ENCODE results near the gene FETUB.

The FETUB gene

DNA sequence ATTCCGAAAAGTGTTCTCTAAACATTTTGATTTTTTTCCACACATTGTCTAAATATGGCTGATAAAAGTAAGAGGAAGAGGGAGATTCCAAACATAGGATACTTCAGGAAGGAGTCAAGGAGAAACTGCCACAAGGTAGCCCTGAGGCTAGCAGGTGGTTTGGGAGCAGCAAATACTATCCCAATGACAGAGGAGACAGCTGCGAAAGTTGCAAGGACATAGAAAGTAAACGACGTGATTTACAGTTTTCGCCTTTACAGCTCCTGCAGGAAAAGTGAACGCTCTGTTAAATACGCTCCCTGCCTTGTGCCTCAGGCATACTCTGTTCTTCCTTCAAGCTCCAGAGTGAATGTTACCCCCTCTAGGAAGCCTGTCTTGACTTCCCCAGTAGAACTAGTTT, 3.7 kb upstream of the FETUB start:
- no peak for DNase-seq (ENCODE audit: low read depth)

DNA sequence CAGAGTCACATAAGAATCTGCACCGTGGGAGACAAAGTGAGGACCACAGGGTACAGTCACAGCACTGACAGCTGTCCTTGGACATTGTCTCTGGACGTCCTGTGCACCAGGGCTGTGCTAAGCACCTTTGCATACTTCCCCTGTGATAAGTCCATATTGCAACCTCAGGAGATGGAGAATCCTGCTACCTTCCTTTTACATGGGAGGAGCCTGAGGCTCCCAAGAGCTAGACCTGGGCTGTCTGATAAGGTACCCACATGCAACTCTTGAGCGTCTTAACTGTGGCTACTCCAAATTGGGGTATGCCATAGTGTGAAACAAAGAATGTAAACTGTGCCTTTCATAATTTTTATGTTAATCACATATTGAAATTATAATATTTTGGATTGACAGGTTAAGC, 2.5 kb upstream of the FETUB start:
- DNase-seq (ENCODE audit: low read depth) = no peak

DNA sequence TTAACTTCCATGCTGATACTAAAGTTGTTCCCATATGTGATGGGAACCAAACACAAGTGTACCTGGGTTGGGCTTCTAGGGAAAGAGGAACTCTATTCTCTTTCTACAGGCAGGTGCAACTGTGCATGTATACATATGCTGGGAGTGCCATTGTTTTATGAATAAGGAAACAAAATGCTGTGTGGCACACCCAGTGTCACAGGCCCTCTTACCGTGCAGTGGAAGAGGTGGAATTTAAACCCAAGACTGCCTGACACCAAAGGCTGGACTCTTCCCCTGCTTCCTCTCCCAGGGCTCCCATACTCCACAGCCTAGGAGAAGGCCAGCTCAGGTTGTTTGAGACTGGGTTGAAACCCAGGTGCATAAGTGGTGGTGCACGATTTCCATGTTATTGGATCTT, 1.9 kb upstream of the FETUB start:
- DNase-seq (ENCODE audit: low read depth) = no peak

DNA sequence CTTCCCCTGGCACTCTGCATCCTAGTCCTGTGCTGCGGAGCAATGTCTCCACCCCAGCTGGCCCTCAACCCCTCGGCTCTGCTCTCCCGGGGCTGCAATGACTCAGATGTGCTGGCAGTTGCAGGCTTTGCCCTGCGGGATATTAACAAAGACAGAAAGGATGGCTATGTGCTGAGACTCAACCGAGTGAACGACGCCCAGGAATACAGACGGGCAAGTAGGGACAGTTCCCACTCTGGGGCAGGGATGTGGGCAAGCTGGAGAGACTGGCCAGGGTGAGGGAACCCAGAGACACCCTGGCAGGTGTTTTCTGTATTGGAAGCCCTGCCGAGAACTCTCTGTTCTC, 247 bp downstream of the FETUB start:
- no peak for DNase-seq (ENCODE audit: low read depth)

DNA sequence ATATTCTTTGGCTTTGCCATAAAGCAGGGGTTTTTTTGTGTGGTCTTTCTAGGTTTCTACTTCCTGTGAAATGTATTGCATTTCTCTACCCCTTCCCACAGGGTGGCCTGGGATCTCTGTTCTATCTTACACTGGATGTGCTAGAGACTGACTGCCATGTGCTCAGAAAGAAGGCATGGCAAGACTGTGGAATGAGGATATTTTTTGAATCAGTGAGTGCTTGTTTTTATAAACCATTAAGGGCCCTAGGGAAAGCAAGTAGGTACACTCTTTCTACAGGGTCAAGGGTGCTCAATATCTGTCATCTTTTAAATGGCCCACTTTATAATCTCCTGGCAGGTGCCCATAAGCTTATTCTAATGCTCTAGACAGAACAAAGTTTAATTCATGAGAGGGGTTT, 730 bp downstream of the FETUB start:
- DNase-seq (ENCODE audit: low read depth) = no peak

DNA sequence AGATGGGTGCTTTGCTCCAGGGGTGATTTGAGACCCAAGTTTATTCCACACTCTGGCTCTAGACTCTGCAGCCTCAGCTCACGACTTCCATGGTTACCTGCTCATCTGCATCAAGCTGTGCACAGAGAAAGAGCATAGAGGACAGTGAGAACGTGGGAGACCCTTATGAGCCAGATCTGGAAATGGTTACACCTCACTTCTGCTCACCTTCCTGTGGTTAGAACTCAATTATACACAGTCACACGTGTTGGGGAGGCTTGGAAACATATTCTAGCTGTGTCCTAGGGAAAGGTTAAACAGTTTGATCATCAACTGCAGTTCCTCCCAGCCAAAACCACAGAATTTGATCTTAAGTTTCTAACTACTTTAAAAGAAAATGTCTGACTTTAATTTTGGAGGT, 1.8 kb downstream of the FETUB start:
- DNase-seq (ENCODE audit: low read depth) = no peak

DNA sequence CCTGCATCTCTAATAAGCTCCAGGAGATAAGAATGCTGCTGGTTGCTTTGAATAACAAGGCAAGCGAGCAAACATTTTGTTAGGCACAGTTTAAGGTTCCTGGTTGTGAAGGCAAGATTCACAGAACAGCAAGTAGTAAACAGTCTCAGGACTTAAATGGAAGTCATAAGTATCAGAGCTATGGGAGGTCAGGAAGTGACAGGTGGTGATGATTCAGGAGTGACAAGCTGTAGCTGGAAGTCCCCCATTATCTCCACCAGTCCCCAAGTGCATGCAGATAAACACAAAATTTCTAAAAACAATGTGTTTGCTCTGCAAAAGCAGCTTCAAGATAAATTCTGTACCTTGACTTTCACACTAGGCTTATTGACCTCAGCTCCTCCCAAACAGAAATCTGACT, 3.3 kb downstream of the FETUB start:
- DNase-seq (ENCODE audit: low read depth) = no peak

DNA sequence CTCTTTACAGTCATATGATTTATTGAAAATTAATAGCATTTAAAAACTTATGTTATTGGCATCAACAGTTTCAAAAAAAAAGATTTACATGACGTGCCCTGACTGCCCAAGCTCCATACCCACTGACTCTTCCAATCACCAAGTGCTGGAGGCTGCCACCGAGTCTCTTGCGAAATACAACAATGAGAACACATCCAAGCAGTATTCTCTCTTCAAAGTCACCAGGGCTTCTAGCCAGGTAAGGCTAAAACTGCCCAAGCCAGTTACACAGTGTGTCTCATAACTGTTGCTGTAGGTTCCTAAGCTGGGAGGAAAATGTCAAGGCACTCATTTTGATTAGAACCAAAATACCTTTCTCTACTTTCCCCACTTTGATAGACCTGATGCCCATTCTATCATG, 4.5 kb downstream of the FETUB start:
- DNase-seq (ENCODE audit: low read depth) = no peak

DNA sequence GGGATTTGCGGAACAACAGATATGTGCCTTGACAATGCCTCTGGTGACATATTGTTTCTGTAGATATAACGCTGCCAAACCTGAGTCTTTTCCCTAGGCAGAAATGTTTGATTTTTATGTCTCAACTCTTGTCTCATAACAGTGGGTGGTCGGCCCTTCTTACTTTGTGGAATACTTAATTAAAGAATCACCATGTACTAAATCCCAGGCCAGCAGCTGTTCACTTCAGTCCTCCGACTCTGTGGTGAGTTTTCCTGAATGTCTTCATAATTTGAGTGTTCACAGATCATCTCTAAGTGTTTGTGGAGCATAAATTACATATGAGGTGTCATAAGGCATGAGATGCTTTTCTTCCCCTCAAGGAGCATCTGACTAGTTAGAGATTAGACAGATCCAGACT, 5.9 kb downstream of the FETUB start:
- no peak for DNase-seq (ENCODE audit: low read depth)

DNA sequence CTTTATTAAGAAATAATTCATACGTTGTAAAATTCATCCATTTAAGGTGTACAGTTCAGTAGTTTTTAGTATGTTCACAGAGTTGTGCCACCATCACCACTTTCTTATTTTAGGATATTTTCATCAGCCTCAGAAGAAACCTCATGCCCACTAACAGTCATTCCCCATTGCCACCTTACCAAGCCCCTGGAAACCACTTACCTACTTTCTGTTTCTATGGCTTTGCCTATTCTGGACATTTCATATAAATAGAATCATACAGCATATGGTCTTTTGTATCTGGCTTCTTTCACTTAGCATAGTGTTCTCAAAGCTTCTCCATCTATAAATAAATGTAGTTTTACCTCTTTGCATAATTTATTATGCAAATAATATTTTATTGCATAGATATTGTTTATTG, 6.6 kb downstream of the FETUB start:
- DNase-seq (ENCODE audit: low read depth) = no peak

DNA sequence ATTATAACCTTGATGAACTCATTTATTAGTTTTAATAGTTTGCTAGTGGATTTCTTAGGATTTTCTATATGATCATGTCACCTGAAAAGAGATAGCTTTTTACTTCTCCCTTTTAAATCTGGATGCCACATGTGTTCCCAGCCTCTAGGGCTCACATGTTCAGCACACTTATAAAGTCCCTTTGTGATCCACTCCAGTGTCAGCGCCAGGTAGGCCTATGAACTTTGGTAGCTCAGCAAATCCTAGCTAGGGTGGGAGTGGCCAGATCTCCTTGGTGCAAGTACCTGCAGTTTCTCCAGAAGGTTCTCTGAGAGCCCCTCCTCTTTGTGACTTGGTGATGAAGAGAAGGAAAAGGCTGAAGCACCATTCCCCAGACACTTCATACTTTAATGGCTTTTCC, 8.7 kb downstream of the FETUB start:
- no peak for DNase-seq (ENCODE audit: low read depth)

DNA sequence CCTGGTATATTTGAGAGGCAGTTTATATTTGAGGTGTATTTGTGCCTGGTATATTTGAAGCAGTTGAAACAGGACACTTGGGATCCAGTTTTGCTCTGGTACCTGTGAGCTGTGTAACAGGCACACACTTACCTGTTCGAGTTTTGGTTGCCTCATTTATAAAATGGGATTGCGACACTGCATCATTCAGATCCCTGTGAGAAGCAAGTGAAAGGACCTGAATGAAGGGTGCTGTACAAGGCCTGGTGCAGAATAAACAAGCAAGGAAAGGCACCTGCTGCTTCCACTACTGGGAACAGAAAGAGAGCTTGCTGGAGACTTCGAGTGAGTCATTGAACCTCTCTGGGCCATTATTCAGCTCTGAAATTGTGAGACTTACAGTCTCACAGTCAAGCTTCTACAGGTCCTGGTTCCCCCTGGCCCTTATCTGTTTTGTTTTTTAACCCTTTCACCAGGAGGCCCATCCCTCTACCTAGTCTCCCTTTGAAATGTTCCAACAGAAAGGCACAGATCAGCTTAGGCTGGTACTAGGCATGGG, 11.5 kb downstream of the FETUB start:
- no peak for DNase-seq (ENCODE audit: low read depth)

DNA sequence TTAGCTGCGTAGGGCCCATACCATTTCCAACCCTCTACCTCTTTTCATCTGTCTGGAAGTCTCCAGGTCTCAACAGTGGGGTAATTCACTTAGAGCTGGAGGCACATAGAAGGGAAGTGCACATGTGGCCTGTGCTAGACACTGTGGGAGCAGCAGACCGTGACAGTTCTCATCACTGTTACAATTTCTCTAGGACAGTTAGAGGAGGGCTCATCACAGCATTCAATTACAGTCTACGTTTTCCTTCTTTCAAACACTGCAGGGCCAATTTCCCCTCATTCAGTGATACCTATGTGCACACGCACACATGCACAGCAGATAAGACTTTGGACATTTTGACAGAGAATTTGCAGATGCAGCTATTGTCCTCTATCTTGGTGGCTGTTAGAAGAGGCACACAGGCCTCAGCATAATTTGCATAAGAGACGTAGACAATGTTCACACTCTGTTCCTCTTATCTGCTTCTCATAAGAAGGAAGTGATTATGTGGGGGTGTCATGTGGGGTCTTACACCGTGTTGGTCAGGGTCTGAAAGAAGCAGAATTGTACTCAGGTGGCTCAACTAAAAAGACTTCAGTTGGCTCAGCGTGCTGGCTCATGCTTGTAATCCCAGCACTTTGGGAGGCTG, 13.0 kb downstream of the FETUB start:
- no peak for DNase-seq (ENCODE audit: low read depth)

DNA sequence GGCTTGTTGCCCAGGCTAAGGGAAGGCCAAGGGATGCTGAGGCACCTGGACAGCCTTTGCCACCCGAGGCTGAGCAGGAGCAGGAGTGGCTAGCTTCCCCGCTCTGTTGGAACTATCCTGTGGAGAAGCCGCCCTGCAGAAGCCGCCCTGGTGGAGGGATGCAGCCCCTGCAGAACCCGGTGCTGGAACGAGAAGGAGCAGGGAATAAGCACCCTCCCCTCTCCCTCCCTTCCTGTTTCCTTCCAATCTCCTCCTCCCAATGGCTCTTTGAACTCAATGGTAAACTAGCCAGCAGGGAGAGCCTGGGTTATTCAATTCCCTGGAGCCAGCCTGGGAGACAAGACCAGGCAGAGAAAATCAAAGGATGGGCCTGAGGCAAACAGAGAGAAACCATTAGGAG, 13.8 kb downstream of the FETUB start:
- DNase-seq (ENCODE audit: low read depth) = no peak

DNA sequence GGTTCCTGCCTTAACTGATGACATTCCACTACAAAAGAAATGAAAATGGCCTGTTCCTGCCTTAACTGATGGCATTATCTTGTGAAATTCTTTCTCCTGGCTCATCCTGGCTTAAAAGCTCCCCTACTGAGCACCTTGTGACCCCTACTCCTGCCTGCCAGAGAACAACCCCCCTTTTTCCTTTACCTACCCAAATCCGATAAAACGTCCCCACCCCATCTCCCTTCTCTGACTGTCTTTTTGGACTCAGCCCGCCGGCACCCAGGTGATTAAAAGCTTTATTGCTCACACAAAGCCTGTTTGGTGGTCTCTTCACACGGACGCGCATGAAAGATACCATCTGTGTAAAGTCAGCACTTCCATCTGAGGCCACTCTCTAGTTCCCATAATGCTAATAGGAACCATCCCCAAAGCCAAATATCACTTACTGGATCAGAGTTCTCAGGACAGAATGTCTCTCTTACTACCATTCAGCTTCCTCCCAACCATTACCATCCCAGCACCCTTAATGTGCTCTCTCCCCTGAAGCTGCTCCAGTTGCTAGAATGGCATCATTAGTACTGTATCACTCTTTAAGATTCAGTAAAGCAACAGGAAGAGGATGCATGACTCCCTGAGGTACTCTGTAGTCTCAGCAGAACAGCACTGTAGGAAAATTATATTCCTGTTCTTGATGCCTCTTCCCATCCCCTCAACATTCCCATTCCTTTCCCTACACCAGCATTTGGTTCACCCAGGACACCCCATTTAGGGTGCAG, 23.3 kb downstream of the FETUB start:
- no peak for DNase-seq (ENCODE audit: low read depth)

DNA sequence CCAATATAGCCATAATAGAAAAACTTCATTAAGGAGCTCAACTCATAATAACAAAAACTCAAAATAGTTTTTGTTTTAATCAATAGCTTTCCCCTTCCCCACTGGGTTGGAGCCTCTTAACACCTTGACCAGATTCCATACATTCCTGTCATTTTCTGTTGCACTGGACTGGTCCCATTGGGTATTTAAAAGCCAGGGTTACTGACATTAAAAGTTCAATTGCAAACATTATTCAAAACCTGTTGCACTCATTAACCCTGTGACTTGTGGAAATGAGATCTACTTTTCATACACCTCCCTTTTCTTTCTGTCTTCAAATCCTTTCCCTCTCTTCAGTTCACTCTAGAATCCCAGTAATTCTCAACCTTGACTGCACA, 23.9 kb downstream of the FETUB start:
- no peak for DNase-seq (ENCODE audit: low read depth)

DNA sequence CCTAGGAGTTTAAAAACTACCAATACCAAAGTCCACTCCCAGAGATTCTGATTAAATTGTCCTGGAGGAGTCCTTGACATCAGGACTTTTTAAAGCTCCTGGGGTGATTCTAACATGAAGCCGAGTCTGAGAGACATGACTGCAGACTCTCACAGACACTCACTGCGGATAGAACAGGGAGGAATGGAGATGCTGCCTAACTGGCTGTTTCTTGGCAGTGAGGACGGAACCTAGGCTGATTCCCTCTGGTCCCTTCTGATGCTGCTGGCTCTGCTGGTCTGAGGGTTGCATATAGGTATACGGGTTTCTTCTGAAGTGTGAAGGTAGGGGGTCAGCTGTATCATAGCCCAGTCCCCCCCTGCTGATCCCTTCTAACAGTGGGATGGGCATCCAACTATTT, 24.3 kb downstream of the FETUB start:
- DNase-seq (ENCODE audit: low read depth) = no peak

DNA sequence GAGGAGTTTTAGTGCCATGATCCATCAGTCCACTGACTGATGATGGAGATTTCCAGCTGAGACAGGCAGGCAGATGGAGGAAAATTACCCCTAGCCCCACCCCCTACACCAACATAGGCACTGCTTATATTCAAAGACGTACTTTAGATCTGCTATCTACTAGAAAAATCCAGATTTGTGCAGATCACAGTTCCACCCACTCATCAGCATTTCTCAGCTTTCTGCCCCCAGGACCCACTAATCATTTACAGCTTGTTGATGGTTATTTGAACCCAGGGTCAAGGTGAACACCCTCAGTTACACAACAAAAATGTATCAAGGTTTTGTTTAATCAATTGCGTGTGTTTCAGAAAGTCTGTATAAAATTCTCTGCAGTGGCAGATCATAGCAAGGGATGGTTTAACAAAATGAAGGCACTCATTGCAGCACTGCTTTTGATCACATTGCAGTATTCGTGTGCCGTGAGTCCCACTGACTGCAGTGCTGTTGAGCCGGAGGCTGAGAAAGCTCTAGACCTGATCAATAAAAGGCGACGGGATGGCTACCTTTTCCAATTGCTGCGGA, 25.5 kb downstream of the FETUB start, which contains the start of gene HRG:
Gene HRG (plus strand): TSS at position 390 of the 564 bp plus-strand sequence. CDS start 18 bp downstream, at position 408.
- DNase-seq (ENCODE audit: low read depth) = no peak

DNA sequence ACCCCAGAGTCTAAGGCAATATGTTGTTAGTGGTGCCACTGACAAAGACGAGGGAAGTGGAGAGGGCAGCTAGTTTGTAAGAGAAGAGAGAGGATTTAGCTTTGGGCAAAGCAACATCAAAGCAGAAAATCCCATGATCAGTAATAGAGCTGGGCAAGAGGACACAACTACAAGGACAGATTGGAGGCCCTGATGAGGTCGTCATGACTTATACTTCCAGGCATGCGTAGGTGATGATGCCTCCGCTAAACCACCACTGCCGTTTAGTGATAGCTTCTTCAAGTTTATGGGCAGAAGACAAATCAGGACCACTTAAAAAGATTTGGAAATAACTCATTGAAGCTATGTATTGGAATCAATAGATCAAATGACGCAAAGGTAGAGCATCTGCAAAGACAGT, 28.2 kb downstream of the FETUB start:
- no peak for DNase-seq (ENCODE audit: low read depth)

DNA sequence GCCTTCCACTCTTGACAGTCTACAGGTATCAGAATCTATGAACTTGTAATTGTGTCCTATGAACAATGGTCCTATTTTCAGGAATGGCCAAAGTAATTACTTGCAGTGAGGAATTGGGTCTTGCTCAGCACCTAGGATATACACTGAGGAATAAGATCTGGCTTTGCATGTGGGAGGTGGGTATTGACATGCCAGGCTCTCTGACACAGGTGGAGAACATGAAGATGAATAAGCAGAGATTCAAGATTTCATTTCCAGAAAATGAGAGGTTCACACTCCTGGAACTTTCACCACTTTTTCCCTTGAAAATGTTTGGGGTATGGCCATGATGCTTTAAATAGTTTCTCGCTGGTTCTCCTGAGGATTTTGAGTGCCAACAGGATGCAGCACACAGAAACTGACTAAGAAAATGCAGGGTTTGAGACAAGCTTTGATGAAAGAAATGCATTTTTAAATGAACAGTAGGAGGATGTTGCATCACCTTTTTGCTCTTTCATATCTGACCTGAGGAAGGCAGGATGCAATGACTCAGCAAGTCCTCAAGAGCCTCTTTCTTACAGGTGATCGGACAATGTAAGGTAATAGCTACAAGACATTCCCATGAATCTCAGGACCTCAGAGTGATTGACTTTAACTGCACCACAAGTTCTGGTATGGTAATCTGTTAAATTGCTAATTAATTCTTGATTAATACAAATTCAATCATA, 29.3 kb downstream of the FETUB start:
- no peak for DNase-seq (ENCODE audit: low read depth)

DNA sequence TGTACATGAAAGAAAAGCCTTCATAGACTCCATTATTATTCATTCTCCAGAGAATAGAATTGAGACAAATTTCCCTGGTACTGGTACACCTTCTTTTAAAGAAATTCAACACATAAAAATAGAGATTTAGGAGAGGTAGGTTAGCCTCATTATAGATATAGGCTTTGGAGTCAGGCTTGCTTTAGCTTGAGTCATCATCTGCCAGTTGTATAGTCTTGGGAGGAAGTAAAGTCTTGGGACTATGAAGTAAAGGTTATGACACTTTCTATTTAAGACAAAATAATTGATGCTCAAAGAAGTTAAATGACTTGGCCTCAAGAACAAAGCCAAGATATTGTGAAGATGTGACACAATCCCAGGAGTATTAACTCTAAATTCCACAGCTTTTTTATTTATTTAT, 30.0 kb downstream of the FETUB start:
- no peak for DNase-seq (ENCODE audit: low read depth)

DNA sequence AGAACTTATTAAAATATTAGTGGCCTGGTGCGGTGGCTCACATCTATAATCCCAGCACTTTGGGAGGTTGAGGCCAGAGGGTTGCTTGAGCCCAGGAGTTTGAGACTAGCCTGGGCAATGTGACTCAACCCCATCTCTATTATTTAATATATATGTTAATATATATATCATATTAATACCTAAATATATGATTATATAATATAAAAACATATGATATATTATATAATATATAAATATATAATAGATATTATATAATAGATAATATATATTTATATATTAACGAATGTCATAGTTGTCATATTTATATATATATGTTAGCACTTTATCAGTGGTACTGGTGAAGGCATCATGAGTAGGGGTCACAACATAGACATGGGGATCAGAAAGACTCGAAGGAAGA, 30.9 kb downstream of the FETUB start:
- no peak for DNase-seq (ENCODE audit: low read depth)

DNA sequence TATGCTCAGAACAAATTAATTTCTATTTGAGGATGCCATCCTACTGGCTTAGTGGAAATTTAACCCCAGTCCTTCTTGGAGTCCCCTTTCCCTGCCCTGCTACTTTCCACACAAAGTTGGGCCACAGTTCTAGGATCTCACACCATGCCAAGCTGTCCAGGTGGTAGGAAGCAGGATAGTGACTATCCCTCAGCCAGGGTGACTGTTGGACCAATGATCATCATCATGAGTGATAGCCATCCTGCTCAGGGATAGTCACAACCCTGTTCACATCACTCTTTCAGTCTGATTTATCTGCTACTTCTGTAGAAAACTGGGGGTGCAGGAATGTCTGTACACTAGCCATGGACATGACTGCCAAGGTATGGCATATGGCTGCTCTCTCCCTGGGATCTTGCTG, 38.4 kb downstream of the FETUB start:
- DNase-seq (ENCODE audit: low read depth) = no peak

Data from stimulated activated CD8-positive, alpha-beta memory T cell treated with anti-CD3 and anti-CD28 coated beads, Interleukin-7, amount 100 ng/mL, for 24 hours (primary cell).